Measurements from ENCODE around the gene SLC22A13.
"Not testable (repeated sequence)": the region's sequence is repeated elsewhere in the genome, so short reads cannot be mapped to it uniquely, and the experiment has no call there.

Gene SLC22A13

DNA sequence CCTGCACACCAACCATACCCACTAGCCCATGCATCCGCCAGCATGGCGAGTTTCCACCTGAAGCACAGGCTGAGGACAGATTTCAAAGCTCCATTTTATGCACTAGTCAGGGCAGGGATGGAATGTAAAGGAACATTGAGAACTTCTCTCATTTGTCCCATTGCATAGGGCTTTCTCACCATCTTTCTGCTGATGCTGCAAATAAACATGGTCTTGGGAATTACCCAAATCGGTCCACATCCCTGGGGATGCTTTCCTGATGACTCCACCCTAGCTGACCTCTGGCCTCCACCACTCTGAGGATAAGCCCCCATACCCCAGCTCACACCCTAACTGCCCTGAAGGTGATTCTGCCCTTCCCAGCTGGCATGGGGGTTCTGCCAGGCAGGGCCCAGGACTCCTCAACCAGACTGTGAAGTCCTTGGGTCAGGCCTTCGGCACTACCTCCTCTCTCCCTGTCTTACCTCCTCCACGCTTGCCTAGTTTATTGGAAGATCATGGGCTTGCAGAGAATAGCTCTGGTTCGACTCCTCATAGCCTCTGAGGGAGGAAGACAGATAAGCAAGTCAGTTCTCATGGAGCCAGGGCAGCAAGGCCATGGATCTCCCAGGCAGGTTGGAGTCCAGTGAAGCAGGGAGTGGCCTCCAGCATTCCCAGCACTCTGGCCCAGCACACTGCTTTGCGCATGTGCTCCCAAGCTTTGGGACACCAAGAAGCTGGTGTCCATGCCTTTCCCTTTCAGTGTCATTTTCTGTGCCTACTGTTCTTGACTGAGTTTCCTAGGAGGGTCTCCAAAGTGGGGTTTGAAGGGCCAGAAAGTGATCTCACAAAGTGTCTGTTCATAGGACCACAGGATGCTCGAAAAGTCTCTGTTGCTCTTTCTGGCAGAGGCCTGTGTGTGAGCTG lies 53.4 kb downstream of the SLC22A13 start:
- no peaks in the 10 kb centered on the region; the same call in 1 of the 2 replicates for H3K27me3 ChIP-seq (ENCODE audit: insufficient read depth, low read length)
- no peak for TF ChIP-seq EZH2 (IDR thresholded peaks at IDR 0.05; ENCODE audit: borderline replicate concordance, low read length)
- TF ChIP-seq, protein P1, sequence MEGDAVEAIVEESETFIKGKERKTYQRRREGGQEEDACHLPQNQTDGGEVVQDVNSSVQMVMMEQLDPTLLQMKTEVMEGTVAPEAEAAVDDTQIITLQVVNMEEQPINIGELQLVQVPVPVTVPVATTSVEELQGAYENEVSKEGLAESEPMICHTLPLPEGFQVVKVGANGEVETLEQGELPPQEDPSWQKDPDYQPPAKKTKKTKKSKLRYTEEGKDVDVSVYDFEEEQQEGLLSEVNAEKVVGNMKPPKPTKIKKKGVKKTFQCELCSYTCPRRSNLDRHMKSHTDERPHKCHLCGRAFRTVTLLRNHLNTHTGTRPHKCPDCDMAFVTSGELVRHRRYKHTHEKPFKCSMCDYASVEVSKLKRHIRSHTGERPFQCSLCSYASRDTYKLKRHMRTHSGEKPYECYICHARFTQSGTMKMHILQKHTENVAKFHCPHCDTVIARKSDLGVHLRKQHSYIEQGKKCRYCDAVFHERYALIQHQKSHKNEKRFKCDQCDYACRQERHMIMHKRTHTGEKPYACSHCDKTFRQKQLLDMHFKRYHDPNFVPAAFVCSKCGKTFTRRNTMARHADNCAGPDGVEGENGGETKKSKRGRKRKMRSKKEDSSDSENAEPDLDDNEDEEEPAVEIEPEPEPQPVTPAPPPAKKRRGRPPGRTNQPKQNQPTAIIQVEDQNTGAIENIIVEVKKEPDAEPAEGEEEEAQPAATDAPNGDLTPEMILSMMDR (IDR thresholded peaks at IDR 0.05; ENCODE audit: low read length), result no peak
- no peak overlapping the region for H3K4me3 ChIP-seq (ENCODE audit: low read depth, low read length, poor library complexity, severe bottlenecking)
- H3K4me1 ChIP-seq (ENCODE audit: insufficient read depth, low read length, severe bottlenecking), result no peaks in the 10 kb centered on the region
- no peak overlapping the region for H3K27ac ChIP-seq (ENCODE audit: low read depth, low read length, poor library complexity, severe bottlenecking)
- H3K9me3 ChIP-seq (ENCODE audit: low read length), result no peaks in the 10 kb centered on the region
- H4K20me1 ChIP-seq (ENCODE audit: insufficient read depth, low read length), result no peaks in the 10 kb centered on the region
- H3K9ac ChIP-seq (ENCODE audit: low read length), result no peak overlapping the region
- H3K36me3 ChIP-seq (ENCODE audit: insufficient read depth, low read length), result no peaks in the 10 kb centered on the region
- no peaks in the 10 kb centered on the region for H3F3A ChIP-seq (ENCODE audit: insufficient read depth, low read length)
- H3K9me2 ChIP-seq (ENCODE audit: low read depth, low read length), result no peaks in the 10 kb centered on the region
- H2AFZ ChIP-seq (ENCODE audit: low read length), result no peak overlapping the region
- H3K79me2 ChIP-seq (ENCODE audit: insufficient read depth, low read length), result no peaks in the 10 kb centered on the region
- no peak overlapping the region for H3K4me2 ChIP-seq (ENCODE audit: low read length)

DNA sequence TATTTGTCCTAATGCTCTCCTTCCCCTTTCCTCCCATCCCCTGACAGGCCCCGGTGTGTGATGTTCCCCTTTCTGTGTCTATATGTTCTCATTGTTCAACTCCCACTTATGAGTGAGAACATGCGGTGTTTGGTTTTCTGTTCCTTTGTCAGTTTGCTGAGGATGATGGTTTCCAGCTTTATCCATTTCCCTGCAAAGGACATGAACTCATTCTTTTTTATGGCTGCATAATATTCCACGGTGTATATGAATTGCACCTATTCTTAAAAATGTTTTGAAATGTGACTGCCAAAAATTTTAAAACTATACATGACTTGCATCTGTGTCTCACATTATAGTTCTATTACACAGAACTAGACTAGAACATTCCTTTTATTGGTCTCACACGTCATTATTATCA lies 55.0 kb downstream of the SLC22A13 start:
- H3K4me1 ChIP-seq (ENCODE audit: insufficient read depth, low read length, severe bottlenecking); H3K4me3 ChIP-seq (ENCODE audit: low read depth, low read length, poor library complexity, severe bottlenecking); H3K9ac ChIP-seq (ENCODE audit: low read length); H3K4me2 ChIP-seq (ENCODE audit: low read length); H3K9me2 ChIP-seq (ENCODE audit: low read depth, low read length); H3K36me3 ChIP-seq (ENCODE audit: insufficient read depth, low read length); H3K27me3 ChIP-seq (ENCODE audit: insufficient read depth, low read length); H4K20me1 ChIP-seq (ENCODE audit: insufficient read depth, low read length); H3K9me3 ChIP-seq (ENCODE audit: low read length); H3F3A ChIP-seq (ENCODE audit: insufficient read depth, low read length); H3K27ac ChIP-seq (ENCODE audit: low read depth, low read length, poor library complexity, severe bottlenecking); H2AFZ ChIP-seq (ENCODE audit: low read length); H3K79me2 ChIP-seq (ENCODE audit: insufficient read depth, low read length): not testable (repeated sequence)

DNA sequence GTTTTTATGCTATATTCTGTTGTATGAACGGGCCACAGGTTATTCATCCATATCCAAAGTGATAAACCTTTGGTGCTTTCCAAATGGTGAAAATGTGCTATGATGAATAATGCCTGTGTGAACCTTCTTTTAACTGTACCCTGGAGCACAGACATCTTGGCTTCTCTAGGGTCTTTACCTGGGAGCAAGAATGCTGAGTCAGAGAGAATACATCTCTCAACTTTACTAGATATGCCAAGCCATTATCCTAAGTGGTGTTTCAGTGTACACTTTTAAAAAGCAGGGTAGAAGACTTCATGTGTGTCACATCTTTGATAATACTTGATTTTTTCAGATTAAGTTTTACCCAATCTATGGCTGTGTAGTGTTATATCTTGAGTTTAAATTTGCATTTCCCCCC lies 57.4 kb downstream of the SLC22A13 start:
- Histone ChIP-seq H3K36me3 (ENCODE audit: insufficient read depth, low read length) (no peaks in the 10 kb centered on the region), H3K27me3 (ENCODE audit: insufficient read depth, low read length) (no peaks in the 10 kb centered on the region; the same call in 1 of the 2 replicates), H2AFZ (ENCODE audit: low read length) (no peak overlapping the region), H3K4me2 (ENCODE audit: low read length) (no peak overlapping the region), H3K9ac (ENCODE audit: low read length) (no peak overlapping the region), H3K9me2 (ENCODE audit: low read depth, low read length) (no peaks in the 10 kb centered on the region), H4K20me1 (ENCODE audit: insufficient read depth, low read length) (no peaks in the 10 kb centered on the region), H3K27ac (ENCODE audit: low read depth, low read length, poor library complexity, severe bottlenecking) (no peak overlapping the region), H3K79me2 (ENCODE audit: insufficient read depth, low read length) (no peaks in the 10 kb centered on the region), H3K9me3 (ENCODE audit: low read length) (no peaks in the 10 kb centered on the region), H3K4me3 (ENCODE audit: low read depth, low read length, poor library complexity, severe bottlenecking) (no peak overlapping the region), H3K4me1 (ENCODE audit: insufficient read depth, low read length, severe bottlenecking) (no peaks in the 10 kb centered on the region), H3F3A (ENCODE audit: insufficient read depth, low read length) (no peaks in the 10 kb centered on the region)
- TF ChIP-seq, protein P1 (IDR thresholded peaks at IDR 0.05; ENCODE audit: low read length), result no peak

DNA sequence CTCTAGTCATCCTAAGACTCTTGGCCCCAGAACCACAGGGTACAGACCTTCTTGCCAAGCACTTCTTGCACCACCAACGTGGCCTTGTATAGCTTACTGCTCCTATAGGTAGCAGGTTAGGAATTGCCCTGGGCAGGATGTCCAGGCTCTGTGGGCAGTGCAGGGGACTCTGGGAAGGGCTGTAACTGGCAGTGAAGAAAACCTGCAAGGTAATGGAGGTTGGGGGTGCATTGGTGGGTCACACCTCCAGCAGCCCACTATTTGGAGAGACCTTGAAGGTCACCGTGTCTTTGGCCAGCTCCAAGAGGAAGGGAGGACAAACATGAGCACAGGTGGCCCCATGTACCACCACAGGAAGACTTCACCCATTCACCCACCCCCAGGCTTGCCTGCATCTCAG lies 59.6 kb downstream of the SLC22A13 start:
- H3F3A ChIP-seq (ENCODE audit: insufficient read depth, low read length), result no peaks in the 10 kb centered on the region
- H3K9ac ChIP-seq (ENCODE audit: low read length), result no peak overlapping the region
- H3K4me2 ChIP-seq (ENCODE audit: low read length), result no peak overlapping the region
- H3K9me3 ChIP-seq (ENCODE audit: low read length), result no peaks in the 10 kb centered on the region
- no peak overlapping the region for H2AFZ ChIP-seq (ENCODE audit: low read length)
- no peak overlapping the region for H3K27ac ChIP-seq (ENCODE audit: low read depth, low read length, poor library complexity, severe bottlenecking)
- TF ChIP-seq EZH2 (IDR thresholded peaks at IDR 0.05; ENCODE audit: borderline replicate concordance, low read length), result no peak
- TF ChIP-seq, protein P1 (IDR thresholded peaks at IDR 0.05; ENCODE audit: low read length), result no peak
- no peaks in the 10 kb centered on the region for H3K79me2 ChIP-seq (ENCODE audit: insufficient read depth, low read length)
- H3K4me1 ChIP-seq (ENCODE audit: insufficient read depth, low read length, severe bottlenecking), result no peaks in the 10 kb centered on the region
- H3K4me3 ChIP-seq (ENCODE audit: low read depth, low read length, poor library complexity, severe bottlenecking), result no peak overlapping the region
- H4K20me1 ChIP-seq (ENCODE audit: insufficient read depth, low read length), result no peaks in the 10 kb centered on the region
- H3K27me3 ChIP-seq (ENCODE audit: insufficient read depth, low read length), result no peaks in the 10 kb centered on the region; the same call in 1 of the 2 replicates
- H3K9me2 ChIP-seq (ENCODE audit: low read depth, low read length), result no peaks in the 10 kb centered on the region
- H3K36me3 ChIP-seq (ENCODE audit: insufficient read depth, low read length), result no peaks in the 10 kb centered on the region

Measured in OCI-LY1 (cell line).